PFSK-1 (cell line): ENCODE data around the gene EXD3.

Experiments used
- FOXP2 ChIP-seq: optimal IDR thresholded peaks from 2 replicates; pipeline ENCODE3; 2011; ENCODE audit warnings: borderline replicate concordance, control low read depth, inconsistent platforms; ENCODE audit not compliant: insufficient read depth; ENCODE audit errors: extremely low read length, extremely low read depth
- POLR2AphosphoS5 ChIP-seq: IDR thresholded peaks from 2 replicates; pipeline ENCODE4 v1.6.1; 2012; ENCODE audit warnings: low read depth, mild to moderate bottlenecking, control low read depth, low read length, moderate library complexity
- SIN3A ChIP-seq: IDR thresholded peaks from 2 replicates; pipeline ENCODE4 v1.6.1; 2012; ENCODE audit warnings: mild to moderate bottlenecking, low read length, moderate library complexity, borderline replicate concordance; ENCODE audit not compliant: insufficient read depth
- TAF1 ChIP-seq: IDR thresholded peaks from 2 replicates; pipeline ENCODE4 v1.6.1; 2012; ENCODE audit warnings: low read length, control low read depth, borderline replicate concordance; ENCODE audit not compliant: insufficient read depth
- TF ChIP-seq, protein P1 (sequence below), 2 experiments: IDR thresholded peaks; 2 replicates each; pipeline versions ENCODE4 v1.6.1 to v1.8.0; 2011 to 2012; ENCODE audit warnings: low read depth in 2 of 2, low read length in 2 of 2, control low read depth in 1 of 2, inconsistent platforms in 1 of 2, mild to moderate bottlenecking in 1 of 2, moderate library complexity in 1 of 2; ENCODE audit not compliant: insufficient read depth in 1 of 2

EXD3 gene

GRCh38 chr9:137365056-137365455, 57.9 kb downstream of the EXD3 start:
- no peak for TF ChIP-seq TAF1
- no peak for TF ChIP-seq POLR2AphosphoS5
- no peak for TF ChIP-seq SIN3A
- TF ChIP-seq FOXP2: no peak
- TF ChIP-seq, protein P1, sequence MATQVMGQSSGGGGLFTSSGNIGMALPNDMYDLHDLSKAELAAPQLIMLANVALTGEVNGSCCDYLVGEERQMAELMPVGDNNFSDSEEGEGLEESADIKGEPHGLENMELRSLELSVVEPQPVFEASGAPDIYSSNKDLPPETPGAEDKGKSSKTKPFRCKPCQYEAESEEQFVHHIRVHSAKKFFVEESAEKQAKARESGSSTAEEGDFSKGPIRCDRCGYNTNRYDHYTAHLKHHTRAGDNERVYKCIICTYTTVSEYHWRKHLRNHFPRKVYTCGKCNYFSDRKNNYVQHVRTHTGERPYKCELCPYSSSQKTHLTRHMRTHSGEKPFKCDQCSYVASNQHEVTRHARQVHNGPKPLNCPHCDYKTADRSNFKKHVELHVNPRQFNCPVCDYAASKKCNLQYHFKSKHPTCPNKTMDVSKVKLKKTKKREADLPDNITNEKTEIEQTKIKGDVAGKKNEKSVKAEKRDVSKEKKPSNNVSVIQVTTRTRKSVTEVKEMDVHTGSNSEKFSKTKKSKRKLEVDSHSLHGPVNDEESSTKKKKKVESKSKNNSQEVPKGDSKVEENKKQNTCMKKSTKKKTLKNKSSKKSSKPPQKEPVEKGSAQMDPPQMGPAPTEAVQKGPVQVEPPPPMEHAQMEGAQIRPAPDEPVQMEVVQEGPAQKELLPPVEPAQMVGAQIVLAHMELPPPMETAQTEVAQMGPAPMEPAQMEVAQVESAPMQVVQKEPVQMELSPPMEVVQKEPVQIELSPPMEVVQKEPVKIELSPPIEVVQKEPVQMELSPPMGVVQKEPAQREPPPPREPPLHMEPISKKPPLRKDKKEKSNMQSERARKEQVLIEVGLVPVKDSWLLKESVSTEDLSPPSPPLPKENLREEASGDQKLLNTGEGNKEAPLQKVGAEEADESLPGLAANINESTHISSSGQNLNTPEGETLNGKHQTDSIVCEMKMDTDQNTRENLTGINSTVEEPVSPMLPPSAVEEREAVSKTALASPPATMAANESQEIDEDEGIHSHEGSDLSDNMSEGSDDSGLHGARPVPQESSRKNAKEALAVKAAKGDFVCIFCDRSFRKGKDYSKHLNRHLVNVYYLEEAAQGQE (IDR thresholded peaks at IDR 0.05; ENCODE audit: insufficient read depth in 1 of 2, low read depth in 2 of 2, low read length in 2 of 2): no peak

- TF ChIP-seq, protein P1 (IDR thresholded peaks at IDR 0.05; ENCODE audit: insufficient read depth in 1 of 2, low read depth in 2 of 2, low read length in 2 of 2): no peak
- no peak for TF ChIP-seq POLR2AphosphoS5
- no peak for TF ChIP-seq TAF1
- no peak for TF ChIP-seq FOXP2
- no peak for TF ChIP-seq SIN3A
These were observed 63.1 kb downstream of the EXD3 start for GRCh38 chr9:137359850-137360249.

- no peak for TF ChIP-seq TAF1
- TF ChIP-seq POLR2AphosphoS5: no peak
- TF ChIP-seq, protein P1 (IDR thresholded peaks at IDR 0.05; ENCODE audit: insufficient read depth in 1 of 2, low read depth in 2 of 2, low read length in 2 of 2): no peak
- TF ChIP-seq SIN3A: no peak
- TF ChIP-seq FOXP2: no peak
These were observed 64.8 kb downstream of the EXD3 start for GRCh38 chr9:137358126-137358525.

DNA sequence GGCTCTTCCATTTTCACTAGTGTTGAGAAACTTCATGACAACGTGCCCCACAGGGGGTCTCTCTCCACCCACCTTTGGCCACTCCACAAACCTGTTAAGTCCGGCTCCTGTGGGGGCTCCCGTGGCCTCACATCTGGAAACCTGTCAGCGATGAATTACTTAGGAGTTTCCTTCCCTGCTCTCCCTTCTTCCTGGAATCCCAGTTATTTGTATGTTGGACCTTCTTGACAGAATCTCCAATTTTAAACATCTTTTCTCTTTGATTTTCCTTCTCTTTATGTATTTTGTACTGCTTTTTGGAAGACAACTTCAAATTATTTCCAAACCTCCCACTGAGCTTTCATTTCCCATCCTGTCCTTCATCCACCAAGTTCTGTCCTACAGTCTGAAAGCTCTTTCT, 65.8 kb downstream of the EXD3 start:
- TF ChIP-seq POLR2AphosphoS5 (no peak), TAF1 (no peak), FOXP2 (no peak)
- TF ChIP-seq, protein P1 (IDR thresholded peaks at IDR 0.05; ENCODE audit: insufficient read depth in 1 of 2, low read depth in 2 of 2, low read length in 2 of 2): no peak

- TF ChIP-seq TAF1 (no peak), POLR2AphosphoS5 (no peak), SIN3A (no peak), FOXP2 (no peak)
- TF ChIP-seq, protein P1 (IDR thresholded peaks at IDR 0.05; ENCODE audit: insufficient read depth in 1 of 2, low read depth in 2 of 2, low read length in 2 of 2): no peak
These were observed 67.1 kb downstream of the EXD3 start for GRCh38 chr9:137355761-137356365.
